Right ventricle myocardium inferior (tissue), 1 donor: ENCODE measurements around the gene MYPOP. TPM values are rescaled to one million over a fixed set of nuclear protein-coding genes. Genes with fewer than 3 reads are reported as not detected.
"Not testable (repeated sequence)": the region's sequence is repeated elsewhere in the genome, so short reads cannot be mapped to it uniquely, and the experiment has no call there.

ENCODE experiments used
- ATAC-seq: fragments of 200-7000 bp; cut with Tn5 transposase; one replicate; pipeline ENCODE4 v1.9.1; 2020; ENCODE audit warnings: mild to moderate bottlenecking, moderate library complexity
- DNase-seq: peaks from one replicate; pipeline ENCODE4 v3.0.0; 2021; ENCODE audit errors: missing footprints
- intact Hi-C: fragments of 100-400 bp; cut with DNase I; formaldehyde crosslinking; loops from one replicate; pipeline ENCODE4 v1.11.0; 2022
- total RNA-seq: library from RNA; stranded (reverse); fragmentation: NEBNext Ultra II Directional; extraction: Animal tissue kit (Norgen Biotek cat#: 25700); gene quantifications from one replicate; pipeline ENCODE4 v1.2.1, GENCODE V29; 2021
- donor health status: DM: no; HTN: yes; CAD: no; lungs with severe emphysema.

The MYPOP gene
- total RNA-seq, 1 donor from 2014 or later: 16.0 TPM

GRCh38 chr19:45913874-45914830 is 11.7 kb upstream of the MYPOP start, which contains the start of gene NANOS2:
TSS of gene NANOS2 (minus strand) at chr19:45914778. CDS start at chr19:45914693, 85 bp downstream.
- intact Hi-C loops: no loop called here
- ATAC-seq (no peak), DNase-seq (peak; percentile 72)

- ATAC-seq (no peak), DNase-seq (no peak)
- intact Hi-C loops: no loop called here
These were observed 8.9 kb upstream of the MYPOP start for GRCh38 chr19:45911291-45911690.

- no peak for DNase-seq
- no peak for ATAC-seq
- intact Hi-C loops: loop anchor here (10.0 kb wide), 1 partner anchor 106 kb away; no protein-coding TSS in a partner anchor
These were observed 6.5 kb upstream of the MYPOP start for GRCh38 chr19:45908956-45909355.

- DNase-seq (no peak), ATAC-seq (no peak)
- intact Hi-C loops: loop anchor here (10.0 kb wide), 1 partner anchor 109 kb away; no protein-coding TSS in a partner anchor
These were observed 3.8 kb upstream of the MYPOP start for GRCh38 chr19:45906221-45906620.

- intact Hi-C loops: loop anchor here (10.0 kb wide), 1 partner anchor 110 kb away; no protein-coding TSS in a partner anchor
- DNase-seq: no peak
- ATAC-seq: no peak
These were observed 2.6 kb upstream of the MYPOP start for GRCh38 chr19:45905011-45905410.

GRCh38 chr19:45902651-45903625 is 525 bp upstream of the MYPOP start:
- peak; percentile 97 for ATAC-seq
- DNase-seq: peak; percentile 99
- intact Hi-C loops: loop anchor here (1.0 to 10.0 kb wide), 2 partner anchors 40 to 112 kb away; partner anchors contain the start of gene SYMPK

- ATAC-seq: no peak
- intact Hi-C loops: loop anchor here (10.0 kb wide), 1 partner anchor 113 kb away; no protein-coding TSS in a partner anchor
These were observed 941 bp downstream of the MYPOP start for GRCh38 chr19:45901432-45901911.

GRCh38 chr19:45900738-45901431 is 1.5 kb downstream of the MYPOP start:
- intact Hi-C loops: loop anchor here (10.0 kb wide), 1 partner anchor 114 kb away; no protein-coding TSS in a partner anchor
- no peak for ATAC-seq
- DNase-seq: no peak

More at GRCh38 chr19:45901432-45901911, 941 bp downstream of the MYPOP start:
- peak; percentile 85 for DNase-seq

GRCh38 chr19:45899919-45900589 is 2.4 kb downstream of the MYPOP start:
- intact Hi-C loops: loop anchor here (10.0 kb wide), 1 partner anchor 115 kb away; no protein-coding TSS in a partner anchor
- ATAC-seq: no peak
- no peak for DNase-seq

- no peak for DNase-seq
- ATAC-seq: no peak
- intact Hi-C loops: no loop called here
These were observed 3.2 kb downstream of the MYPOP start for GRCh38 chr19:45899253-45899652.

GRCh38 chr19:45897261-45897812 is 5.1 kb downstream of the MYPOP start:
- intact Hi-C loops: no loop called here
- DNase-seq (no peak), ATAC-seq (no peak)

- intact Hi-C loops, DNase-seq, ATAC-seq: not testable (repeated sequence)
These were observed 6.3 kb downstream of the MYPOP start for GRCh38 chr19:45895983-45896599.

- intact Hi-C loops: no loop called here
- ATAC-seq (no peak), DNase-seq (no peak)
These were observed 6.9 kb downstream of the MYPOP start for GRCh38 chr19:45895519-45895972.

GRCh38 chr19:45890877-45891276 is 11.5 kb downstream of the MYPOP start:
- DNase-seq (no peak), ATAC-seq (no peak)
- intact Hi-C loops: no loop called here

GRCh38 chr19:45889210-45889885 is 13.1 kb downstream of the MYPOP start:
- DNase-seq (no peak), ATAC-seq (no peak)
- intact Hi-C loops: loop anchor here (5.0 kb wide), 1 partner anchor 72 kb away; the partner anchor contains the start of gene RSPH6A

- ATAC-seq (no peak), DNase-seq (no peak)
- intact Hi-C loops: loop anchor here (2.0 to 5.0 kb wide), 2 partner anchors 24 to 70 kb away; partner anchors contain the start of genes RSPH6A and SYMPK
These were observed 15.2 kb downstream of the MYPOP start for GRCh38 chr19:45887200-45887710.
